Osteoblast (primary cell): Measurements from ENCODE around the gene KLHL29. TPM values are rescaled to one million over a fixed set of nuclear protein-coding genes. Genes with fewer than 3 reads are reported as not detected.

Experiments
- DNase-seq: peaks from one replicate; pipeline ENCODE4 v3.0.0; 2011; ENCODE audit warnings: low spot score, mixed read lengths; ENCODE audit not compliant: insufficient read length; ENCODE audit errors: missing footprints
- H2AFZ ChIP-seq: 2 replicates; pipeline ENCODE4 v1.6.0; 2011; ENCODE audit warnings: mild to moderate bottlenecking, low read length
- H3K27ac ChIP-seq: 2 replicates; pipeline ENCODE4 v1.5.1; 2011; ENCODE audit warnings: mild to moderate bottlenecking, low read depth, low read length, moderate library complexity
- H3K27me3 ChIP-seq: 2 replicates; pipeline ENCODE4 v1.6.0; 2012; ENCODE audit warnings: mild to moderate bottlenecking, control low read depth, inconsistent platforms, low read length, moderate library complexity; ENCODE audit not compliant: insufficient read depth
- H3K36me3 ChIP-seq: 2 replicates; pipeline ENCODE4 v1.5.1; 2011; ENCODE audit warnings: mild to moderate bottlenecking, low read length, control low read depth, moderate library complexity; ENCODE audit not compliant: insufficient read depth
- H3K4me1 ChIP-seq: 2 replicates; pipeline ENCODE4 v1.5.1; 2011; ENCODE audit warnings: mild to moderate bottlenecking, low read length, control low read depth, moderate library complexity; ENCODE audit not compliant: insufficient read depth
- H3K4me2 ChIP-seq: 2 replicates; pipeline ENCODE4 v1.6.0; 2011; ENCODE audit warnings: mild to moderate bottlenecking, low read length; ENCODE audit not compliant: insufficient read depth
- H3K4me3 ChIP-seq: fragments of 200-600 bp; sonication (generic); 3 replicates; pipeline ENCODE4 v1.5.1; 2012; ENCODE audit warnings: mild to moderate bottlenecking, low read length, inconsistent platforms; ENCODE audit not compliant: insufficient read depth
- H3K79me2 ChIP-seq: 2 replicates; pipeline ENCODE4 v1.6.0; 2012; ENCODE audit warnings: mild to moderate bottlenecking, low read length, control low read depth, inconsistent platforms; ENCODE audit not compliant: insufficient read depth
- H3K9me3 ChIP-seq: 2 replicates; pipeline ENCODE4 v1.5.1; 2011; ENCODE audit warnings: low read depth, low read length, control low read depth
- H4K20me1 ChIP-seq: 2 replicates; pipeline ENCODE4 v1.6.0; 2012; ENCODE audit warnings: mild to moderate bottlenecking, low read length, control low read depth; ENCODE audit not compliant: insufficient read depth
- total RNA-seq: library from RNA; depleted of rRNA; stranded (reverse); fragments of >200 nt; gene quantifications from 2 replicates; pipeline ENCODE4 v1.2.3, GENCODE V29; 2012
- TF ChIP-seq, protein P1 (sequence below): IDR thresholded peaks from 2 replicates; pipeline ENCODE4 v1.5.1; 2011; ENCODE audit warnings: mild to moderate bottlenecking, low read depth, low read length, moderate library complexity; ENCODE audit errors: extremely low read depth

The KLHL29 gene
- total RNA-seq, 1 donor: 3.3 TPM

DNA sequence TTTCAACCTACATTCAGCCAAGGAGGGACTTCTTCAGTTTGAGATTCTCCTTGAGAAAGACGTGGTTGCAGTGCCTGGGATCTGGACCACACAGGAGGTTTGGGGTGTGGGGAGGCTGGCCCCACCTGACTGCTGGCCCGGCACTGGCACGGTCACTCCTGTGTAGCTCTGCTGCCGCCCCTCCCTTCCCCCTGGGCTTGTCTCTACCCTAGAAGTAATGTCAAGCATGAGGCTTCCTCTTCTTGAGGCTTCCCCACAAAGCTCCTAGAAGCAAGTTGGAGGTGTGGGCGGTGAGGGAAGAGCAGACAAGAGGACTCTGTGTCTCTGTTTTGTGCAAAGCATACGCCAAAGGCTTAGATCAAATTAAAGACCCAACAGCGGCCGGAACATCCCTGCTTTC, 8.7 kb downstream of the KLHL29 start:
- H3K36me3 ChIP-seq: no peaks in the 10 kb centered on the region
- H3K4me3 ChIP-seq: no peak overlapping the region
- no peaks in the 10 kb centered on the region for H3K79me2 ChIP-seq
- no peaks in the 10 kb centered on the region for H3K9me3 ChIP-seq
- H3K4me1 ChIP-seq: no peaks in the 10 kb centered on the region
- no peak overlapping the region for H2AFZ ChIP-seq
- no peak overlapping the region for H3K27ac ChIP-seq
- no peak for DNase-seq
- TF ChIP-seq, protein P1, sequence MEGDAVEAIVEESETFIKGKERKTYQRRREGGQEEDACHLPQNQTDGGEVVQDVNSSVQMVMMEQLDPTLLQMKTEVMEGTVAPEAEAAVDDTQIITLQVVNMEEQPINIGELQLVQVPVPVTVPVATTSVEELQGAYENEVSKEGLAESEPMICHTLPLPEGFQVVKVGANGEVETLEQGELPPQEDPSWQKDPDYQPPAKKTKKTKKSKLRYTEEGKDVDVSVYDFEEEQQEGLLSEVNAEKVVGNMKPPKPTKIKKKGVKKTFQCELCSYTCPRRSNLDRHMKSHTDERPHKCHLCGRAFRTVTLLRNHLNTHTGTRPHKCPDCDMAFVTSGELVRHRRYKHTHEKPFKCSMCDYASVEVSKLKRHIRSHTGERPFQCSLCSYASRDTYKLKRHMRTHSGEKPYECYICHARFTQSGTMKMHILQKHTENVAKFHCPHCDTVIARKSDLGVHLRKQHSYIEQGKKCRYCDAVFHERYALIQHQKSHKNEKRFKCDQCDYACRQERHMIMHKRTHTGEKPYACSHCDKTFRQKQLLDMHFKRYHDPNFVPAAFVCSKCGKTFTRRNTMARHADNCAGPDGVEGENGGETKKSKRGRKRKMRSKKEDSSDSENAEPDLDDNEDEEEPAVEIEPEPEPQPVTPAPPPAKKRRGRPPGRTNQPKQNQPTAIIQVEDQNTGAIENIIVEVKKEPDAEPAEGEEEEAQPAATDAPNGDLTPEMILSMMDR: no peak
- no peaks in the 10 kb centered on the region for H3K27me3 ChIP-seq
- H3K4me2 ChIP-seq: no peak overlapping the region
- peaks cover 6% of the 10 kb centered on the region for H4K20me1 ChIP-seq

DNA sequence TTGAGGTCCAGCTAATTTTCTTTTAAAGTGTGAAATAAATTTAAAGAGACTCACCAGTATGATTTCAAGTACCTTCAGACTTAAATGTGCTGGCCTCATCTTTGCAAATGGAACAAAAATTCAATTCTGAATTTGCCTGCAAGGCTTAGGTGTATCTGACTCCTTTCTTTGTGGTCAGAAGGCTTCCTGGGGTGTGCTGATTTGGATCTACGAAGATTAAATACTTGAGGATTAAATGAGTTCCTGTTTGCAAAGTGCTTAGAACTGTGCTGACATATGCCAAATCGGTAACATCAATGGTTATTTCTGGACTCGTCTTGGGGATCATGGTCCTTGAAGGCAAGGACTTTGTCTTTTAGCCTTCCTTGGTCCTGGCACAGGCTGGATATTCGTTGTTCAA, 9.7 kb downstream of the KLHL29 start:
- H3K79me2 ChIP-seq: no peaks in the 10 kb centered on the region

DNA sequence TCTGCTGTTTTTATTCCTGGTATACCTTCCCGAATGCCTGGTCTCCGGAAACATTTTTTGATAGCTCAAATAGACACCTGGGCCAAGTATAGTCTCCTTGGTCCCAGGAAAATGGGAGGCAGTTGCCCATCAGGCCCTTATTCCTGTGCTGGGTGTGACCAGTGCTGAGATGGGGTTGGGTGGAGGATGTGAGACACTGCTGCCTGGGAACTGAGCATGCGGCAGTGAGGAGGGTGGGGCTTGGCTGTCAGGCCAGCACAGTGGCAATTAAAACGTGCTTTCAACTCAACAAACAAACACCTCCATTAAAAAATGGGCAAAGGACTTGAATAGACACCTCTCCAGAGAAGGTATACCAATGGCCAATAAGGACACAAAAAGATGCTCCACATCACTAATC, 12.5 kb downstream of the KLHL29 start:
- no peaks in the 10 kb centered on the region for H3K36me3 ChIP-seq
- H3K27ac ChIP-seq: no peak overlapping the region
- DNase-seq: no peak
- no peaks in the 10 kb centered on the region for H3K4me1 ChIP-seq
- TF ChIP-seq, protein P1: no peak
- no peaks in the 10 kb centered on the region for H3K79me2 ChIP-seq
- H2AFZ ChIP-seq: no peak overlapping the region
- H3K4me2 ChIP-seq: no peak overlapping the region
- no peaks in the 10 kb centered on the region for H3K27me3 ChIP-seq
- no peak overlapping the region for H3K4me3 ChIP-seq
- no peaks in the 10 kb centered on the region for H3K9me3 ChIP-seq
- H4K20me1 ChIP-seq: peaks cover 4% of the 10 kb centered on the region

More for the DNA sequence above, 9.7 kb downstream of the KLHL29 start:
- TF ChIP-seq, protein P1: no peak
- Histone ChIP-seq H2AFZ (no peak overlapping the region), H3K4me2 (no peak overlapping the region), H4K20me1 (no peaks in the 10 kb centered on the region), H3K27me3 (no peaks in the 10 kb centered on the region), H3K36me3 (no peaks in the 10 kb centered on the region), H3K27ac (no peak overlapping the region), H3K9me3 (no peaks in the 10 kb centered on the region), H3K4me3 (no peak overlapping the region), H3K4me1 (no peaks in the 10 kb centered on the region)
- DNase-seq: no peak

DNA sequence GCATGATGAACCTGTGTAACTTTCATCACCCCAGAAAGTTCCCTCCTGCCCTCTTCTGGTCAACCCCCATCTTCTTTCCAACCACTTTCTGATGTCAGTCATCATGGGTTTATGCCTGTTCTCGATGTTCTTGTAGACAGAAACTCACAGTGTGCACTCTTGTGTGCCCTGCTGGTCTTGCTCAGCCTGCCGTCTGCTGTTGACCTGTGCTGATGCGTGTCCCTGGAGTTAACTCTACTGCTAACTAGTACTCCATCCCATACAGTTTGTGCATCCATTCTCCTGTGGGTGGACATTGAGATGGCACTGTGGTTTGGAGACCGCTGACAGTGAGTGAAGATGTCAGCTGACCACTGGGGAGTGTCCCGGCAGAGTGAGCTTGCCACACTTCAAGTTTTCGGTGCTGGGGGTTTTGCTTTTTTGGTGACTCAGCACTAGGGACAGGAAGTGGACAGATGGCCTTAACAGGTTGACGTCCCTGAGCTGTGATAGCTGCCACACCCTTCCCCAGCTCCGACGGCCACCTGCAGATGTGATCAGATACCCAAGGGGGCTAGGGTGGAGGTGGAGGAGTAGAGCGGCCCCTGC, 14.8 kb downstream of the KLHL29 start:
- Histone ChIP-seq H3K9me3 (no peaks in the 10 kb centered on the region), H3K27ac (no peak overlapping the region), H4K20me1 (peaks cover 4% of the 10 kb centered on the region), H3K79me2 (no peaks in the 10 kb centered on the region), H3K4me3 (no peak overlapping the region), H3K4me2 (no peak overlapping the region), H3K4me1 (peaks cover 11% of the 10 kb centered on the region), H3K36me3 (no peaks in the 10 kb centered on the region), H3K27me3 (no peaks in the 10 kb centered on the region), H2AFZ (no peak overlapping the region)
- DNase-seq: no peak
- TF ChIP-seq, protein P1: no peak
